Fibroblast of skin of right quadriceps (primary cell): ENCODE results near the gene OR5AC2.

ENCODE experiments used
- DNase-seq: peaks from one replicate; pipeline ENCODE4 v3.0.0-alpha.2; 2013

OR5AC2 gene

GRCh38 chr3:98086873-98087272 lies at the start of gene OR5AC2:
OR5AC2 (plus strand) TSS chr3:98087173; CDS start chr3:98087173, 0 bp downstream.
- no peak for DNase-seq

- no peak for DNase-seq
Observed at GRCh38 chr3:98038286-98038685, 48.7 kb upstream of the OR5AC2 start.

GRCh38 chr3:98038876-98039275 lies 48.1 kb upstream of the OR5AC2 start:
- no peak for DNase-seq

- DNase-seq = peak; percentile 78
Observed at GRCh38 chr3:98039322-98040024, 47.5 kb upstream of the OR5AC2 start.

GRCh38 chr3:98041350-98041749 lies 45.6 kb upstream of the OR5AC2 start:
- no peak for DNase-seq

- DNase-seq = no peak
Observed at GRCh38 chr3:98048586-98048985, 38.4 kb upstream of the OR5AC2 start.

- no peak for DNase-seq
Observed at GRCh38 chr3:98049271-98049670, 37.7 kb upstream of the OR5AC2 start.

GRCh38 chr3:98056035-98056434 lies 30.9 kb upstream of the OR5AC2 start:
- no peak for DNase-seq

GRCh38 chr3:98057631-98058030 lies 29.3 kb upstream of the OR5AC2 start:
- DNase-seq = no peak

GRCh38 chr3:98058244-98058960 lies 28.6 kb upstream of the OR5AC2 start:
- DNase-seq = no peak

- no peak for DNase-seq
Observed at GRCh38 chr3:98068824-98069223, 18.1 kb upstream of the OR5AC2 start.

- DNase-seq = no peak
Observed at GRCh38 chr3:98070840-98071239, 16.1 kb upstream of the OR5AC2 start.

GRCh38 chr3:98073486-98073885 lies 13.5 kb upstream of the OR5AC2 start:
- no peak for DNase-seq

- DNase-seq = no peak
Observed at GRCh38 chr3:98095882-98096281, 8.9 kb downstream of the OR5AC2 start.

GRCh38 chr3:98099848-98100247 lies 12.9 kb downstream of the OR5AC2 start:
- no peak for DNase-seq

- no peak for DNase-seq
Observed at GRCh38 chr3:98108162-98108561, 21.2 kb downstream of the OR5AC2 start.

- DNase-seq = no peak
Observed at GRCh38 chr3:98109807-98110549, 23.0 kb downstream of the OR5AC2 start.

- DNase-seq = no peak
Observed at GRCh38 chr3:98110550-98110908, 23.6 kb downstream of the OR5AC2 start.

GRCh38 chr3:98114264-98114663 lies 27.3 kb downstream of the OR5AC2 start:
- no peak for DNase-seq

- no peak for DNase-seq
Observed at GRCh38 chr3:98115717-98116116, 28.7 kb downstream of the OR5AC2 start.

GRCh38 chr3:98130421-98130820 lies 43.4 kb downstream of the OR5AC2 start, which contains the start of gene OR5H1:
OR5H1 (plus strand) TSS chr3:98130721; CDS start chr3:98132698, 1,977 bp downstream.
- no peak for DNase-seq

GRCh38 chr3:98136631-98137030 lies 49.7 kb downstream of the OR5AC2 start:
- DNase-seq = no peak
